C4-2B (cell line): ENCODE data around the gene DXO.

Experiments
- CTCF ChIP-seq: fragments of 450-650 bp; conservative IDR thresholded peaks from 2 replicates; pipeline ENCODE4 v1.5.1; 2017; ENCODE audit warnings: mild to moderate bottlenecking
- ZFX ChIP-seq: fragments of 450-650 bp; IDR thresholded peaks from 2 replicates; pipeline ENCODE4 v1.6.1; 2017

- no peak for TF ChIP-seq CTCF
- no peak for TF ChIP-seq ZFX
Measured at GRCh38 chr6:31969712-31970603, 2.0 kb downstream of the DXO start.
